Measurements from ENCODE around the gene MYO5C. TPM values are rescaled to one million over a fixed set of nuclear protein-coding genes. Genes with fewer than 3 reads are reported as not detected.
"Not testable (repeated sequence)": the region's sequence is repeated elsewhere in the genome, so short reads cannot be mapped to it uniquely, and the experiment has no call there.

Gene MYO5C
- total RNA-seq, 4 donors from 2014 or later = 2.6 to 12.3 (median 10.2) TPM

DNA sequence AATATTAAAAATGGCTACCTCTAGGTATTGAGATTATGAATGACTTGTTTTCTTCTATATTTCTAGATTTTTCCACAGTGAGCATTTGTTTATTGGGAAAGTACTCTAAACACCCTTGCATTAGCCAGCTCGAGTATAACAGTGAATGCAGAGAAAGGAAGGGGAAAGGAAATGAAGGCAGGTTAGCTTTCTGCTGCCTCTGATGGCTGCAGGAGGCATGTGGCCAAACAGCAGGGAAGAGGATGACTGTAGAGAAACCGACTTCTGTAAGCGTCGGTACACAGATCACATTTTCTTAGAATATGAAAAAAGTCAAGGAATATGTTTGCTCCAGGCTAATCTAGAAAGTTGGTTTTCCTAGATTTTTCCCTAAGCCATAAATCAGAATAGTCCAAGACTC, 124.2 kb downstream of the MYO5C start:
- WGBS, 2 donors (ENCODE audit: low coverage in 1 of 2) = 9 to 29% methylated on average over 1 to 4 of the region's 4 CpGs
- Histone ChIP-seq H3K4me3 (no peak overlapping the region), H3K27ac (no peak overlapping the region), H3K36me3 (no peaks in the 10 kb centered on the region), H3K9me3 (no peaks in the 10 kb centered on the region), H3K27me3 (no peaks in the 10 kb centered on the region), H3K4me1 (peaks cover 0 to 4% (median 0%) of the 10 kb centered on the region in 3 donors)
- ATAC-seq = no peak
- TF ChIP-seq POLR2A (IDR thresholded peaks at IDR 0.05) = no peak
- no peak for TF ChIP-seq POLR2AphosphoS5 (IDR thresholded peaks at IDR 0.05)
- TF ChIP-seq EP300 (IDR thresholded peaks at IDR 0.05) = no peak
- TF ChIP-seq, protein P1, sequence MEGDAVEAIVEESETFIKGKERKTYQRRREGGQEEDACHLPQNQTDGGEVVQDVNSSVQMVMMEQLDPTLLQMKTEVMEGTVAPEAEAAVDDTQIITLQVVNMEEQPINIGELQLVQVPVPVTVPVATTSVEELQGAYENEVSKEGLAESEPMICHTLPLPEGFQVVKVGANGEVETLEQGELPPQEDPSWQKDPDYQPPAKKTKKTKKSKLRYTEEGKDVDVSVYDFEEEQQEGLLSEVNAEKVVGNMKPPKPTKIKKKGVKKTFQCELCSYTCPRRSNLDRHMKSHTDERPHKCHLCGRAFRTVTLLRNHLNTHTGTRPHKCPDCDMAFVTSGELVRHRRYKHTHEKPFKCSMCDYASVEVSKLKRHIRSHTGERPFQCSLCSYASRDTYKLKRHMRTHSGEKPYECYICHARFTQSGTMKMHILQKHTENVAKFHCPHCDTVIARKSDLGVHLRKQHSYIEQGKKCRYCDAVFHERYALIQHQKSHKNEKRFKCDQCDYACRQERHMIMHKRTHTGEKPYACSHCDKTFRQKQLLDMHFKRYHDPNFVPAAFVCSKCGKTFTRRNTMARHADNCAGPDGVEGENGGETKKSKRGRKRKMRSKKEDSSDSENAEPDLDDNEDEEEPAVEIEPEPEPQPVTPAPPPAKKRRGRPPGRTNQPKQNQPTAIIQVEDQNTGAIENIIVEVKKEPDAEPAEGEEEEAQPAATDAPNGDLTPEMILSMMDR (IDR thresholded peaks at IDR 0.05) = no peak

GRCh38 chr15:52170199-52170598, 125.4 kb downstream of the MYO5C start:
- WGBS, 2 donors (ENCODE audit: low coverage in 1 of 2) = 89 to 100% methylated on average over 1 to 3 of the region's 3 CpGs
- not testable (repeated sequence) for H3K9me3 ChIP-seq, ATAC-seq, H3K4me1 ChIP-seq, H3K27ac ChIP-seq, H3K36me3 ChIP-seq, H3K4me3 ChIP-seq, H3K27me3 ChIP-seq

DNA sequence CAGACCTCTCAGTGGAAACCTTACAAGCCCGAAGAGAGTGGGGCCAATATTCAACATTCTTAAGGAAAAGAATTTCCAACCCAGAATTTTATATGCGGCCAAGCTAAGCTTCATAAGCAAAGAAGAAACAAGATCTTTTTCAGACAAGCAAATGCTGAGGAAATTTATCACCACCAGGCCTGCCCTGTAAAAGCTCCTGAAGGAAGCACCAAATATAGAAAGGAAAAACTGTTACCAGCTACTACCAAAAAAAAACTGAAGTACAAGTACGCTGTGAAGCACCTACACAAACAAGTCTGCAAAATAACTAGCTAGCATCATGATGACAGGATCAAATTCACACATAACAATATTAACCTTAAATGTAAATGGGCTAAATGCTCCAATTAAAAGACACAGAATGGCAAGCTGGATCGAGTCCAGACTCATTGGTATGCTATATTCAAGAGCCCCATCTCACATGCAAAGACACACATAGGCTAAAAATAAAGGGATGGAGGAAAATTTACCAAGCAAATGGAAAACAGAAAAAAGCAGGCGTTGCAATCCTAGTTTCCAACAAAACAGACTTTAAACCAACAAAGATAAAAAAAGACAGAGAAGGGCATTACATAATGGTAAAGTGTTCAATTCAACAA, 130.0 kb downstream of the MYO5C start:
- not testable (repeated sequence) for H3K9me3 ChIP-seq, H3K4me3 ChIP-seq, H3K27ac ChIP-seq, ATAC-seq, H3K4me1 ChIP-seq, H3K27me3 ChIP-seq
- H3K36me3 ChIP-seq = peaks cover 0 to 27% of the 10 kb centered on the region in 2 donors
- WGBS, 2 donors (ENCODE audit: low coverage in 1 of 2) = 78 to 84% methylated on average over 4 to 5 of the region's 5 CpGs

GRCh38 chr15:52164631-52165265, 130.9 kb downstream of the MYO5C start:
- Histone ChIP-seq H3K27ac (no peak overlapping the region), H3K27me3 (no peaks in the 10 kb centered on the region), H3K9me3 (no peaks in the 10 kb centered on the region), H3K4me3 (no peak overlapping the region), H3K4me1 (no peaks in the 10 kb centered on the region), H3K36me3 (peaks cover 0 to 34% of the 10 kb centered on the region in 2 donors)
- no peak for ATAC-seq
- 86 to 95% methylated on average over 2 of the region's 2 CpGs for WGBS, 2 donors (ENCODE audit: low coverage in 1 of 2)
- TF ChIP-seq EP300 (IDR thresholded peaks at IDR 0.05) (no peak), POLR2A (IDR thresholded peaks at IDR 0.05) (no peak), POLR2AphosphoS5 (IDR thresholded peaks at IDR 0.05) (no peak)
- TF ChIP-seq, protein P1 (IDR thresholded peaks at IDR 0.05) = no peak

- no peaks in the 10 kb centered on the region for H3K27me3 ChIP-seq
- H3K9me3 ChIP-seq = no peaks in the 10 kb centered on the region
- H3K4me3 ChIP-seq = no peak overlapping the region
- peaks cover 0 to 44% of the 10 kb centered on the region in 2 donors for H3K36me3 ChIP-seq
- ATAC-seq = no peak
- H3K4me1 ChIP-seq = no peaks in the 10 kb centered on the region
- TF ChIP-seq, protein P1 (IDR thresholded peaks at IDR 0.05) = peak in 1 of 4 experiments; percentile 23
- TF ChIP-seq POLR2AphosphoS5 (IDR thresholded peaks at IDR 0.05) = no peak
- H3K27ac ChIP-seq = no peak overlapping the region
- 85 to 94% methylated on average over 3 to 12 of the region's 19 CpGs for WGBS, 2 donors (ENCODE audit: low coverage in 1 of 2)
Observed at GRCh38 chr15:52163321-52164190, 132.0 kb downstream of the MYO5C start.
